AG04450 (cell line): ENCODE results near the gene SLC5A12. TPM values are rescaled to one million over a fixed set of nuclear protein-coding genes. Genes with fewer than 3 reads are reported as not detected.

Source experiments
- CTCF ChIA-PET: fragments of 300-600, 350-600 bp; formaldehyde crosslinking; extraction: SDS; loops from one replicate; lab custom pipeline; 2022; ENCODE audit warnings: antibody characterized with exemption, inconsistent platforms; lab: Charles Lee
- POLR2A ChIA-PET: fragments of 350-600 bp; formaldehyde crosslinking; extraction: SDS; loops from one replicate; lab custom pipeline; 2021; ENCODE audit warnings: antibody characterized with exemption, inconsistent platforms; lab: Yijun Ruan, JAX
- DNase-seq: peaks from one replicate; pipeline ENCODE4 v3.0.0-alpha.2; 2011; ENCODE audit warnings: low read depth, low spot score
- H3K27ac ChIP-seq: one replicate; pipeline ENCODE4 v1.5.1; 2012; ENCODE audit warnings: low read depth, low read length, control low read depth
- H3K27me3 ChIP-seq: one replicate; pipeline ENCODE4 v1.6.0; 2012; ENCODE audit warnings: low read length; ENCODE audit not compliant: control insufficient read depth, insufficient read depth
- H3K4me3 ChIP-seq: 2 replicates; pipeline ENCODE4 v1.5.1; 2011; ENCODE audit warnings: mild to moderate bottlenecking, low read depth, low read length, control low read depth
- H3K9me3 ChIP-seq: 2 replicates; pipeline ENCODE4 v1.5.1; 2012; ENCODE audit warnings: low read length; ENCODE audit not compliant: control insufficient read depth, insufficient read depth
- polyA minus RNA-seq: library from RNA; depleted of rRNA, polyadenylated mRNA; stranded (reverse); fragments of >200 nt; gene quantifications from 2 replicates; pipeline ENCODE4 v1.2.3, GENCODE V29; 2011; rRNA and poly(A)+ RNA removed
- polyA plus RNA-seq: library from polyadenylated mRNA; depleted of rRNA; stranded (reverse); fragments of >200 nt; gene quantifications from 2 replicates; pipeline ENCODE4 v1.2.3, GENCODE V29; 2011; rRNA removed
- TF ChIP-seq, protein P1 (sequence below): IDR thresholded peaks from 2 replicates; pipeline ENCODE4 v1.5.1; 2011; ENCODE audit warnings: low read depth, low read length, control low read depth, inconsistent platforms

Gene SLC5A12, protein sequence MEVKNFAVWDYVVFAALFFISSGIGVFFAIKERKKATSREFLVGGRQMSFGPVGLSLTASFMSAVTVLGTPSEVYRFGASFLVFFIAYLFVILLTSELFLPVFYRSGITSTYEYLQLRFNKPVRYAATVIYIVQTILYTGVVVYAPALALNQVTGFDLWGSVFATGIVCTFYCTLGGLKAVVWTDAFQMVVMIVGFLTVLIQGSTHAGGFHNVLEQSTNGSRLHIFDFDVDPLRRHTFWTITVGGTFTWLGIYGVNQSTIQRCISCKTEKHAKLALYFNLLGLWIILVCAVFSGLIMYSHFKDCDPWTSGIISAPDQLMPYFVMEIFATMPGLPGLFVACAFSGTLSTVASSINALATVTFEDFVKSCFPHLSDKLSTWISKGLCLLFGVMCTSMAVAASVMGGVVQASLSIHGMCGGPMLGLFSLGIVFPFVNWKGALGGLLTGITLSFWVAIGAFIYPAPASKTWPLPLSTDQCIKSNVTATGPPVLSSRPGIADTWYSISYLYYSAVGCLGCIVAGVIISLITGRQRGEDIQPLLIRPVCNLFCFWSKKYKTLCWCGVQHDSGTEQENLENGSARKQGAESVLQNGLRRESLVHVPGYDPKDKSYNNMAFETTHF
- polyA plus RNA-seq (not detected in 2 replicates), polyA minus RNA-seq (not detected in 2 replicates)

DNA sequence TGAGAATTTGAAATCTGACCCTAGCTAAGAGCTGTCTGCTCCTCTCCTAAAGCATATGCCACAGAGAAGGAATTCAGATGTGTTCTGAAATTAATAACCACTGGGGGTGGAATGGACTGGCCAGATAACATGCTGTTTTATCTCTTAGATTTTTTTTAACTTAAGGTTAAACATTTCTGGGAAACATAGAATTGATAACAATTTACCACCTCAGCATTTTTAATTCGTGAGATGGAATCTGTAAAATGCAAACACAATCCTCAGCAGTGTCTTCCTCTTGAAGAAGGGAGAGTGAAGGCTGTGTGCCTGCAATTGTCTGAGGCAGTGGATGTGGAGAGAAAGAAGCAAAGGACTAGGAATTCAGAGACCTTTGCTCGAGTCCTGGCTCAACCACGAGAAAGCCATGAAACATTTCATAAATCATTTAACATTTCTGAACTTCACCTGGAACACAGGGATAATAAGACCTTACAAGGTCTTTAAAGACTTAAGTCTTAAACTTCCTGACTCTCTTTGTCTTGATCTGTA lies at the start of gene SLC5A12:
SLC5A12 (minus strand) TSS at position 113 of the 528 bp plus-strand sequence. CDS start 346 bp downstream, outside the sequence.
- Histone ChIP-seq H3K4me3 (no peak within 1 kb of the TSS), H3K27ac (no peak within 1 kb of the TSS), H3K9me3 (no peaks in the 10 kb centered on the region), H3K27me3 (no peaks in the 10 kb centered on the region)
- CTCF ChIA-PET: no interaction called here
- POLR2A ChIA-PET: no interaction called here
- DNase-seq: no peak
- TF ChIP-seq, protein P1, sequence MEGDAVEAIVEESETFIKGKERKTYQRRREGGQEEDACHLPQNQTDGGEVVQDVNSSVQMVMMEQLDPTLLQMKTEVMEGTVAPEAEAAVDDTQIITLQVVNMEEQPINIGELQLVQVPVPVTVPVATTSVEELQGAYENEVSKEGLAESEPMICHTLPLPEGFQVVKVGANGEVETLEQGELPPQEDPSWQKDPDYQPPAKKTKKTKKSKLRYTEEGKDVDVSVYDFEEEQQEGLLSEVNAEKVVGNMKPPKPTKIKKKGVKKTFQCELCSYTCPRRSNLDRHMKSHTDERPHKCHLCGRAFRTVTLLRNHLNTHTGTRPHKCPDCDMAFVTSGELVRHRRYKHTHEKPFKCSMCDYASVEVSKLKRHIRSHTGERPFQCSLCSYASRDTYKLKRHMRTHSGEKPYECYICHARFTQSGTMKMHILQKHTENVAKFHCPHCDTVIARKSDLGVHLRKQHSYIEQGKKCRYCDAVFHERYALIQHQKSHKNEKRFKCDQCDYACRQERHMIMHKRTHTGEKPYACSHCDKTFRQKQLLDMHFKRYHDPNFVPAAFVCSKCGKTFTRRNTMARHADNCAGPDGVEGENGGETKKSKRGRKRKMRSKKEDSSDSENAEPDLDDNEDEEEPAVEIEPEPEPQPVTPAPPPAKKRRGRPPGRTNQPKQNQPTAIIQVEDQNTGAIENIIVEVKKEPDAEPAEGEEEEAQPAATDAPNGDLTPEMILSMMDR: no peak

DNA sequence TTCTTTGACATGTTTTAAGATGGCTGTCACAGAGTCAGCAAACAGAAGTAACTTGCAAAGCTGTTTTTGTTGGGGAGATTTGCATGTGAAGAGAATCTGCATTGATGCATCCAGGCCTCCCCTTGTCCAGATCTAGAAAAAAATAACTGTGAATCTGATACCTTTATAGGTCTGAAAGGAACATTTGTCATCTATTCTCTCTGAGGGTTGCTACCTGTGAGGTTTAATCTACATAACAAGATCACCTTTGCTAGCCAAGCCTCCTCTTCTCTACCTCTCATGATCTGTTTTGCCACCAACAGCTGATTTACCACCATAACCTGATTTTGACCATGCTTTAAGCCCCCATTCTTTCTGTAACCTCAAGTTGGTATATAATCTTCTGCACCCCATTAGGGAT lies 47.2 kb upstream of the SLC5A12 start:
- ChIA-PET CTCF (no interaction called here), POLR2A (no interaction called here)
- Histone ChIP-seq H3K27ac (no peak overlapping the region), H3K9me3 (no peaks in the 10 kb centered on the region), H3K4me3 (no peak overlapping the region), H3K27me3 (no peaks in the 10 kb centered on the region)
- TF ChIP-seq, protein P1: no peak
- DNase-seq: no peak

DNA sequence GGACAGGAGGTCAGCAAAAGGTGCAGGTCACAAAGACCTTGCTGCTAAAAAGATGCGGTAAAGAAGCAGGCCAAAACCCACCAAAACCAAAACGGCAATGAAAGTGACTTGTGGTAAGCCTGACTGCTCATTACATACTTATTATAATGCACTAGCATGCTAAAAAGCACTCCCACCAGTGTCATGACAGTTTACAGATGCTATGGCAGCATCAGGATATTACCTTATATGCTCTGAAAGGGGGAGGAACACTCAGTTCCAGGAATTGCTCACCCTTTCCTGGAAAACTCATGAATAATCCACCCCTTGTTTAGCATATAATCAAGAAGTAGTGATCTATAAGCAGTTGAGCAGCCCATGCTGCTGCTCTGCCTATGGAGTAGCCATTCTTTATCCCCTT lies 45.2 kb upstream of the SLC5A12 start:
- TF ChIP-seq, protein P1: no peak
- H3K4me3 ChIP-seq: no peak overlapping the region
- DNase-seq: no peak
- no peaks in the 10 kb centered on the region for H3K9me3 ChIP-seq
- no peaks in the 10 kb centered on the region for H3K27me3 ChIP-seq
- ChIA-PET CTCF (interaction anchor here (1.0 kb wide), 1 partner anchor 416 kb away, joined by 4 read pairs; no protein-coding TSS in a partner anchor), POLR2A (no interaction called here)
- no peak overlapping the region for H3K27ac ChIP-seq

DNA sequence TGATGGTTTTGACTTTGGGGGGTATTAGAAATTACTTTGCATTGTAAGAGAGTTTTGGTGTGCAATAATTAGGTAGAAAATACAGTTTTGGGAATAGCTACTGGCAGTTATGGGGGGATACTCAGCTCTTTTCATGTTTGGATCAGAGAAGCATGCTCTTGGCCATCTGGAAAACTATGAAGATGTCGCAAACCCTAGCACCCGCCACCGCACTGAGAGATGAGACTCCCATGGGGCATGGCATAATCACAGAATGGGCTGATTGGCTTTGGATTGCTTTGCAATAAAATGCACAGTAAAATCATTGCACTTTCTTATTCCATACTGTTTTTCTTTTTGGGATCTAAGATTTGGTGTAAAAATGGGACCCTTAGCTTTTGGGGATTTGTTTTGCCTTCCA lies 43.5 kb upstream of the SLC5A12 start:
- Histone ChIP-seq H3K27me3 (no peaks in the 10 kb centered on the region), H3K27ac (no peak overlapping the region), H3K4me3 (no peak overlapping the region), H3K9me3 (no peaks in the 10 kb centered on the region)
- TF ChIP-seq, protein P1: no peak
- ChIA-PET POLR2A (no interaction called here), CTCF (no interaction called here)
- DNase-seq: no peak

DNA sequence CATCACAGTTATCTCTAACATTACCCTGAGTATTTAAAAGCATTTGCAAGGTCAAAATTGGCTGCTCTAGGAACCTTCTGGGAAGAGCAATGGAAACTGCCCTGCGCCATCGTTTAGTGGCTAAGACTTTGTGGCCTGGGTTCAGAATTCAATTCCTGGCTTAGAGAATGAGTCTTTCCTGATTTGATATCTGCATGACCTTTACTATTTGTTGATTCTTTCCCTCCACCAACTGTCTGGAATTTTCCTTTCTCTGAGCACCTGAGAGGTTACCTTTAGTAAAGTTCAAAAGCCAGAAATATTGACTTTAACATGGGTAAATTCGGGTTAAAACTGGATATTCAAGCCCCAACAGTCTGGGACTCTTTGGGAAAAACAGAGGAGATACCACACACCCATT lies 43.0 kb upstream of the SLC5A12 start:
- Histone ChIP-seq H3K27ac (no peak overlapping the region), H3K4me3 (no peak overlapping the region), H3K9me3 (no peaks in the 10 kb centered on the region), H3K27me3 (no peaks in the 10 kb centered on the region)
- no peak for DNase-seq
- POLR2A ChIA-PET: no interaction called here
- CTCF ChIA-PET: no interaction called here
- TF ChIP-seq, protein P1: no peak
